OCI-M2 (cell line): ENCODE results near the gene FILIP1.

ENCODE experiments used
- DNase-seq: peaks from one replicate; lab custom pipeline; 2025; ENCODE audit not compliant: unreplicated experiment; lab: John Stamatoyannopoulos, UW

Gene FILIP1

DNA sequence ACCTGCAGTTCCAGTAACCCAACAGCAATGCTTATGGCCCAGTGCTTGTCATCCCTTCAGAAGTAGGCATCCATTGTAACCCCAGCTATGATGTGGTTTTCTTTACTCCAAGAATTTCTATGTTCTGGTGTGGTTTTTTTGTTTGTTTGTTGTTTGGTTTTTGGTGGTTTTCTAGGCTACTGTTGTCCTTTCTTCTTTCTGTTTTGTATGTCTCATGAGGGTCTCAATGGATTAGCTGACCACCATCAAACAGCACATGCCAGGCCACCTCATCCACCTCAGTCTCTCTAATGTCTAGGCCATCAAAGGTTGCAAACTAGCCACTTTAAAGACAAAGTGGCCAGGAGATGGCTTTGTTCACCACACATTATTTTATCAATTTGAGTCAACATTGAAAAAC lies 149.6 kb downstream of the FILIP1 start:
- DNase-seq, result no peak

DNA sequence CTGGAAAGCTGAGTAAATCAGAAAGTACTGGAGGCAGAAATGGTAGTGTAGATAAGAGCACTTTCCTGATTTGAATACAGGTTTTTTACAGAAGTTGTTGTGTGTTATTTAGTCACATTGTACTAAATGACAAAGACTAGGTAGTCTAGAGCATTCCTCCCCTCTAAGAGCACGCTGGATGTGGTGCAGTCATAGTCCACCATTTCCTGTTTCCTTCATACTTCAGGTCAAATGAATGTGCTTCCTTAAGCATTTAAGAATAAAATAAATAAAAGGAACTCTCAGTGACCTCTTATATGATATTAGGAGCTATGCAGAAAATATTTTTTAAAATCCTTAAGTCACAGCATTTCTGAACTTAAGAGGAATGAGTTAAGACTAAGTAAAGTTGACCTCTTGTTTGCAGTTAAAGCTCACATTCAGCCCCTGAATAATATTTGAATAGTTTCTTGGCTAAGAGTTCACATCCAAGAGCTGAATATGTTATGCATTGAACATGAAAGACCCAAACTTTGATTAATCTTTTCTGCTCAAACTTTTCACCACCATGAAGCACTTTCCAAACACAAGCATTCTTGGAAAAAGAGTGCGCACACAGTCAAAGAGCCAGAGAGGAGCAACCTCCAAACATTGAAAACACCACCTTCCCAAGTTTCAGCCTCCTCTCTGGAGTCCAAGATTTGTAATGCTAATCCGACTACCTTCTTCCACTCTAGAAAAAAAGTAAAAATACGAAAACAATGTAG lies 155.6 kb downstream of the FILIP1 start:
- no peak for DNase-seq

- no peak for DNase-seq
Observed at GRCh38 chr6:75334266-75335040, 159.1 kb downstream of the FILIP1 start.

DNA sequence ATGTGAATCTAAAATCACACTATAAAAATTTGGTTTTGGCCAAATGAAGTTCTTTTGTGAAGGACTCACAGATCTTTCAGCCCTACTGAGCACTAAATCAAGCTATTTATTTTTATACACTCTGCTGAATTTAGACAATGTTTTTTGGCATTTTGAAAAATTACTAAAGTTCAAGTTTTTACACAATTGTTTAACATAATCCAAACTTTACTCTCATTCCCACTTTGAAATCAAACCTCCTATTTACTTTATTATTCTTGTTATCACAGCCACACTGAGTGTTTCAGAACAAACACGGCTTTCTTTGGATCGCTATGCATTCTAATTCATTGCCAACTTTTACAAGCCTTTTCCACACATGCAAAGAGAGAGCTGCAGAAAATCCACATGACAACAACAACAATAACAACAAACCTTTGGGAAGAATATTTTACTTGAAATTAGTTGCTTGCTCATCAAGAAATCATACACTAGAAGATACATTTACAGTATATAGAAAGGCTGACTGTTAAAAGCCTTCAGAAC lies 159.9 kb downstream of the FILIP1 start:
- DNase-seq, result no peak

- DNase-seq, result no peak
Observed at GRCh38 chr6:75331151-75331550, 162.4 kb downstream of the FILIP1 start.

DNA sequence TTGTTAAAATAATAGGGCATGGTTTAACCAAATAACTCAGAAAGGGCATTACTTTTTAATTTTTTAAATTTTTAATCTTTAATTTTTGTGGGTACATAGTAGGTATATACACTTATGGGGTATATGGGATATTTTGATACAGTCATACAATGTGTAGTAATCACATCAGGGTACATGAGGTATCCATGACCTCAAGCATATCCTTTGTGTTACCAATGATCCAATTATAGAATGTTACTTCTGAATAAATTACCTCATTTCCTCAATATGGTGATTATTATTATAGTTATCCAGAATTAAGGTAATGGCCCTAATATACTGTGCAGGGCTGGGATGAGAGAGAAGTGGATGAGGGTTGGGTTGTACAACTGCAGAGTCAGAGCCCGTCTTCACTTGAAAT lies 163.9 kb downstream of the FILIP1 start:
- no peak for DNase-seq

DNA sequence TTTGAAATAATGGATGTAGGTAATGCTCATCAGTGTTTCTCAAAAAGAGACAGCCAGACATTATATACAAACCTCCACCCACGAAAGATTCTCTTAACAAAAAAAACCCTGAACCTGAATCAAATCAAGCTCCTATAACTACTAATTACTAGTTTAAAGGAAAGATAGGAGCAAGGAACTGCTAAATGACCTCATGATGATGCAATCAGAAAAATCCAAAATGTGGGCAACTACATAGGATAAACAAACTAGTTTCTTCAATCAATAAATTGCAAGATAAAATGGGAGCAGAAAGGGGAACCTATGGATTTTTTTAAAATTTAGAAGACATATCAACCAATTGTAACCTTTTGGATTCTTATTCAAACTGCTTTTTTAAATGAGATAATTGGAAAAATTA lies 165.8 kb downstream of the FILIP1 start:
- no peak for DNase-seq

GRCh38 chr6:75326557-75327258 lies 166.9 kb downstream of the FILIP1 start:
- no peak for DNase-seq

DNA sequence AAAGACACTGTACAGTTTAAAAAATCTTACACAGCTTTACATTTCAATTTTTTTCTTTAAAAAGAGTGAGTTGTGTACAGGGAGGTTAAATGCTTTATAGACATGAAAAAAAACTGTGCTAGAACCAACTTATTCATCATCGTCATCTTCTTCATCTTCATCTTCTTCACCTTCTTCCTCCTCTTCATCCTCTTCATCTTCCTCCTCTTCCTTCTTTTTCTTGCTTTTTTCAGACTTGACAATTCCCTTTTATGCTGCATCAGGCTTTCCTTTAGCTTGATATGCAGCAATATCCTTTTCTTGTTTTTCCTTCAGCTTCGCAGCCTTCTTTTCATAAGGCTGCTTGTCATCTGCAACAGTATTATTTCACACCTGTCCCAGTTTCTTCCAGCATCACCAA lies 174.7 kb downstream of the FILIP1 start:
- DNase-seq, result no peak

DNA sequence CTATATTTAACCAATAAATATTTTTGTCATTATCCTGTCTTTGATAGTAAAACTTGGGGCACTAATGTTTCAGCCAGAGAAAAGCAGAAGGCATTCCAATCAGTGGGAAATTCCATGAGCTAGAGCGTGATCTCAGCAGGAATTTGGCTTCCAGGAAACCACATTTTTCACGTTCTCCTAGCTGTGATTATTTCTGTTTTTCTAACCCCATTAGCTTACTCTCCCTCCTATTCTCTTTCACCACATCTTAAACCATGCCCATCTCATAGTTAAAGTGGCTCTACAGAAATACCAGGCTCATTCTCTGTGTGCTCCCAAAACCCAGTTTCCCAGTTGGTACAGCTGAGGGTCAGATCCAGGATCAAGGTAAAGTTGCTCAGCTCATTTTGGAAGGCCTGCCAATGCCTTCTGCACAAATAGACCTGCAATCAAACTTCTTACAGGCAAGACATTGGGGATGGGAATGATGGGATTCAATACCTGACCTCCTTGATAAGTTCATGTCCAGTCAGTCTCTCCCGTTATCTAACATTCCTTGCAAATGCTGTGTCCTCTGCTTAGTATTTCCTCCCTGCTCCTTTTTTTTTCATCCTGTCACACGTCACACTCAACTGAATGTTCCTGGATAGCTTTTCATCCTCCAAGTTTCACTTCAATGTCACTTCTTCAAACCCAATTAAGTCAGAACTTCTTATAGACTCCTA lies 175.9 kb downstream of the FILIP1 start:
- DNase-seq, result no peak

GRCh38 chr6:75315978-75316377 lies 177.6 kb downstream of the FILIP1 start:
- no peak for DNase-seq

GRCh38 chr6:75308250-75308988 lies 185.2 kb downstream of the FILIP1 start:
- no peak for DNase-seq

GRCh38 chr6:75307364-75308004 lies 186.1 kb downstream of the FILIP1 start:
- DNase-seq, result no peak

- no peak for DNase-seq
Observed at GRCh38 chr6:75306064-75306463, 187.5 kb downstream of the FILIP1 start.

- DNase-seq, result no peak
Observed at GRCh38 chr6:75305573-75305972, 188.0 kb downstream of the FILIP1 start.

DNA sequence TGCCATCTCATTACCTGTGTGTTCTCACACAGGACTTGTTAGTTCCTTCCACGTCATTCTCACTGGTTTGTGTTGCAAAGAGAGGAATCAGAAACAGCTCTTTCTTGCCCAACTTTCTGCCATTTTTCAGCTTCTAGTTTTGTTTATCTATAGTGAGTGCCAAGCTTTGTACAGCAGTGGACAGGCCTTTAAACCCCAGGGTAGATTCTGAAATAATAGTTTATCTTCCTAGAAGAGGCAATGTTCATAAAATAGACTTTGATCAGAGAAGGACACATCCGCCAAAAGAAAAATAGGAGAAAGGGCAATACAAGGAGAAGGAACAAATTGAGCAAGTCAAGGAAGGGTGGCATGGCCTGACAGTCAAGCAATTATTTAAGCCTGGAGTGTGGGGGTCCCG lies 191.3 kb downstream of the FILIP1 start:
- DNase-seq, result no peak

DNA sequence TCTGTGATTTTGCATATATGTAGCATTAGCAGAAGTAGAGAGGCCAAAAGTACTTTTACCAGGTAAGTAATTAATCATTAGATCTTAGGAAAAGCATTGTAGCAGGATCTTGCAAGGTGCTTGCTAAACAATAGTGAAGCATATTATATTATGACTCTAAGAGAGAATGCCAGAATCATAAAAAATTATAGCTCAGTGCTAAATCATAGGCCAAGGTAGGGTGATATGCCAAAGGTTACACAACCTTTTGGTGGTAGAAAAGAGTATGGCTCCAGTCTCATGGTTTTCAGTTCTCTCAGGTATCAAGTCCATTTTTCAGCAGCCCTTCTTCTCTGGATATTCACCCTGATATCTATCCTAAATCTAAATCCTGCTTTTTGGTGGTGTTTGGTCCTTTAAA lies 192.1 kb downstream of the FILIP1 start:
- DNase-seq, result no peak

DNA sequence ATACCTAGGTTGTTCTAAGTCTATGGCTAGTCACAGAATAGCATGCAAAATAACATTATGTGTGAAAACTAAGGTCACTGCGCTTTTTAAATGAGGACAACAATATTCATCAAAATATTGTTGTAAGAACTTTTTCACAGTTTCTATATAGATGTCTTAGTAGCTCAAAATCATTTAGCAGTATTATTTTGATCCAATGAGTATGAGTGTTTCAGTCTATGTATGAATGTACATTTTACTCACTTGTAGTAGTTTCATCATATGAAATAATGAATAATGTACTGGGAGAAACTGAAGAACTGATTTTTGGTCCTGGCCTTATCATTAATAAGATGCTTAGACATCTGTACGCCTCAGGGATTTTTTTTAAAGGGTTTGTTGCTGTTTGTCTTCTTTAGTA lies 192.5 kb downstream of the FILIP1 start:
- no peak for DNase-seq

GRCh38 chr6:75300531-75300855 lies 193.1 kb downstream of the FILIP1 start:
- DNase-seq, result no peak
